Right lung (tissue), 5 donors: ENCODE data around the gene PRKG1. TPM values are rescaled to one million over a fixed set of nuclear protein-coding genes. Genes with fewer than 3 reads are reported as not detected.
A peak's percentile ranks its signal among the peaks of the same experiment; 100 is the strongest.

Experiments
- DNase-seq, 2 donors: peaks; one replicate each; pipeline ENCODE4 v3.0.0-alpha.2; 2013
- polyA plus RNA-seq, 5 donors: library from polyadenylated mRNA; unstranded; fragments of 120-200 nt; gene quantifications; one replicate each; pipeline versions ENCODE4 v1.2.1 to v1.2.3, GENCODE V29; 2013; ENCODE audit warnings: inconsistent platforms in 1 of 5, low replicate concordance in 1 of 5; ENCODE audit not compliant: insufficient read length in 5 of 5, insufficient read depth in 1 of 5

PRKG1 gene
- polyA plus RNA-seq, 5 donors, result 12.4 to 21.3 (median 15.8) TPM

GRCh38 chr10:51075873-51076229 is 1.6 kb downstream of the PRKG1 start:
- DNase-seq, result no peak

GRCh38 chr10:51076299-51076841 is 2.1 kb downstream of the PRKG1 start:
- DNase-seq, result no peak

DNA sequence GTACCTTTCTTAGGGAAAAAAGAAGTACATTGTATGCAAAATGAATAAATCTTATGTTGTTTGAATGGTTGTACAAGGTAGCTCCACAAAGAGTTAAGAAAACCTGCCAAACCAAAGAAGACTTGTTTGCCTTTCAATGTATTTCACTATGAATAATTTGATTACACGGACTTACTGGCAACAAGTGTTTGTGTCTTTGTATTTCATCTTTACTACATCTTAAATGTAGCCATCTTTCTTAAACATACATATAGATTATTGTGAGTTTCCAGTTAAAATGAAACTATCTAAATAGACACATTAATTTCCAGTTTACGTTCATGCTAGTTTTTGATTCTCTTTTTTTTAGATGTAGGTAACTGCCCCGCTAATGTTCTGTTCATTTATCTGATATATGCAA is 2.8 kb downstream of the PRKG1 start:
- no peak for DNase-seq

GRCh38 chr10:51077507-51077906 is 3.2 kb downstream of the PRKG1 start:
- no peak for DNase-seq

GRCh38 chr10:51079331-51079730 is 5.0 kb downstream of the PRKG1 start:
- no peak for DNase-seq

GRCh38 chr10:51079766-51080165 is 5.5 kb downstream of the PRKG1 start:
- no peak for DNase-seq

DNA sequence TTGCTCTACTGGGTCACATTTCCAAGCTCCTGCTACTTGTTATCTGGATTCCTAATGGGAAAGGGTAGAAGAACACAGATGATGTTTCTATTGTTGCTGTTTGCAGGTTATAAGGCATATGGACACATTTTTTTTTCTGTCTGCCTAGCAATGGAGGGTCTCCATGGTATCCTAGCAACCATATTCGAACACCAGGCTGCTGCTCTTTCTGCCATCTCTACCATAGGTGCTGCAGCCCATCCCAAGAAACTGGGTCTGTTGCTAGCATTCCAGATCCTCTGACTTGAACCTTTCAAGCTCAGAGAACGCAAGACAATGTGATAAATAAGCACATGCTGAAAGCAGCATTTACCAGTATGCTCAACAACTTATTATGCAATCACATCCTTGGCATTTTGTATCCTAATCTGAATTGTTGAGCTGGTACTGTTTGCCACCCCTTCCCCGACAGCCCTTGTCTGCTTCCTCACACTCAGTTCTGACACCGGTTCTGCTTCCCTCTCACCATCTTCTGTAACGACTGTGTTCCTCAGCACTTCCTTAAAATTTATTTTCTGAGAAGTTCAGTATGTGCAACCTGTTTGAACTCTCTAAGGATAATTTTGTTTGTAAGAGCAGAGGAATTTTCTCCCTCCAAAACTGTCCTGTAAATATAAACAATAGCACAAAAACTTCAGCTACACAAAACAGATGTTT is 6.2 kb downstream of the PRKG1 start:
- no peak for DNase-seq

DNA sequence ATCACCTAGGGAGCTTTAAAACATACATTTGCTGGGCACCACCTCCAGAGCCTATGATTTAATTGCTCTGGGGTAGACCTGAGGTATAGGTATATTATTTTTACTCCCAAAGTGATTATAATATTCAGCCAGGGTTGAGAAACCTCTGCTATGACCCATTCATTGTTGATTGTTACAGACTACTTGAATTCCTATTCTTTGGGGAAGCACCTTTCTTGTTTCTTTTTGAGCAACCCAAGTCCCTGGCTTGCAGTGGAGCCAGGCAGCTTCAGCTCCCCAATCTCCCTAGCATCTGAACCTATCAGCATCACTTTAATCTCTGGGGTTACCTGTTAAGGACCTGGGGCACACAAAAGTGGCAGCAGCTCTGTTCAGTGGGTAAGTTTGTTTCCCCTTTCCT is 8.6 kb downstream of the PRKG1 start:
- DNase-seq, result no peak

DNA sequence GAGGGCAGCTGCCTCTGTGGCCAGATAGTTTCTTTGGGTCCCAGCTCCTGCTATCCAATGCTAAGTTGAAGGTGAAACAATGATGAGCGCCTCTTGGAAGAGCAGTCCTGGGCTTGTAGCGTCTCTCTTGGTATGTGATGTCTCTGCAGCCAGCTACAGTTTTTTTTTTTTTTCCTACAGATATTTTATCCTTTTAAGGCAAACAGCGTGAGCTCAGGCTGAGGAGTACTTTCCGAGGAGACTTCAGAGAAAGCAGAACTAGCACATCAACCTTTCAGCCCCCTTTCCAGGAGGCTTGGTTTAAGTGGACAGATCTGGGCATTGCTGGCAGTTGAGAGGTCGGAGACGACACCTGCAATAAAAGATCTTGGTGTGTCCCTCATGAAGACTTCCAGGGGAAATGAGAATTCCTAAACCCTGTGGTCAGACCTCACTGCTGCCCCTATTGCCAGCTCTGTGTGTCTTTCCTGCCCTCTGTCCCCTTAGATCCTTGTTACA is 9.1 kb downstream of the PRKG1 start:
- no peak for DNase-seq

DNA sequence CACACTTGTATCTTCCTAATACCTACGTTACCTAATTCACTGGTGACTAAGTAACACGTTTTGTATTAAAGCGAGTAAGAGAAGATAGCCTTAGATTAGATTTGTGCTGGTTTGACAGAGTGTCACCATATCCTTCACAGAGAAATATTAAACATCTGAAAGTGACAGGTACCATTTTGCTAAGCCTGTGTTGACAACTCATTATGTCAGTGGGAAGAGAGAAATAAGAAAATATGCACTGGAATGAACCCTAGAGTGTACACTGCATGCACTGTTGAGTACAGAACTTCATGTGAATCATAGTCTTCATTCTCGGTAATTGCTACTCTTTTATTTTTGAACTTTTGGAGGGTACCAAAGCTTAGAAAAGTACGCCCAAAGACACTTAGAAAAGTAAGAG is 10.9 kb downstream of the PRKG1 start:
- DNase-seq, result no peak

DNA sequence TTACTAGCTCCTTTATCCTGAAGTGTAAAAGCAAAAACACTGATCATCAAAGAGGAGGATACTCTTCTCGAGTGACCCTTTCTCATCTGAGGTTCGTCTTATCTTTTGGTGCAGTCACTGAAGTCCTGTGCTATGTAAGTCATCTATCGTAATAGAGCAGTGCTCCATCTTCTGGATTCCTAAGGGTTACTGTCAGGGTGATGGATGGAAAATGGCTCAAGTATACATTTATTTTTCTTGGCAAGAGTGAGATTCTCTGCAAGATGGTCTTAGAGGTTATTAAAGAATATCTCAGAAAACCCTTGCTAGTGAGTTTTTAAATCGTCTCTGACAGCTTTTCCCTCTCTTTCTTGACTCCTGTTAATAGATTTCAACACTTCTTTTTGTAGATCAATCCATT is 12.4 kb downstream of the PRKG1 start:
- no peak for DNase-seq

DNA sequence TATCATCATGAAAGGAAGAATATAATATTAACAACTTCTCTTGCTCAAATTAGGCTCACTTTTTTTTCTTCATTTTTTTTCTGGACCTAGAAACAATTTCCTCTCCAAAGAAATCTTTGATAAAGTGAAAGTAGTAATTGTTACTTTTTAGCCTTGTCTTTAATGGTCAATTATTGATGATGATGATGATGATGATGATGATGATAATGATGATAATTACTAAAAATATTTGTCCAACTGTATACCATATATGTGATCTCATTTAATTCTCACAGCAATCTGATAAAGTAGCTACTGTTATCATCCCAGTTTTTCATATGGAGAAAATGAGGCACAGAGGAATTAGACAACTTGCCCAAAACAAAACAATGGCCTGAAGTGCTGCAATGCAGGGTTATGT is 12.8 kb downstream of the PRKG1 start:
- no peak for DNase-seq

GRCh38 chr10:51090190-51090589 is 15.9 kb downstream of the PRKG1 start:
- DNase-seq, result no peak

DNA sequence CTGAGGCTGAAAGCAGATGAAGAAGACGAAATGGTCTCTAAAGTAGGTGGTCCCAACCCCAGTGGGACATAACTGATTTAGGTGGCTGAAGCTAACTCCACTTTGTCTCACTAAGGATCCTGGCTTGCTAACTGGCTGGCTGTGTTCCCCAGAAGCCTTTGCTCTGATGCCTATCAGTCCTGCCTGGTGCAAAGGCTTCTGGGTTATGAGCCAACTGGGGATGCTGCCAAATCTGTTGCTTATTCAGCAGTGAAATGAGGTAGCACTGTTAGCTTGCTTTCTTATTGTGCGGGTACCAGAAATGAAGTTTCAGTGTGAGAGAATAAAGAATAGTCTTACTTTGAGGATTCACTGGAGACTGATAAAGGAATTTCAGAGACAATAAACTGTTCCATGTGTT is 18.1 kb downstream of the PRKG1 start:
- DNase-seq, result peak in 1 of 2 donors; percentile 31

GRCh38 chr10:51095444-51095843 is 21.2 kb downstream of the PRKG1 start:
- DNase-seq, result no peak

DNA sequence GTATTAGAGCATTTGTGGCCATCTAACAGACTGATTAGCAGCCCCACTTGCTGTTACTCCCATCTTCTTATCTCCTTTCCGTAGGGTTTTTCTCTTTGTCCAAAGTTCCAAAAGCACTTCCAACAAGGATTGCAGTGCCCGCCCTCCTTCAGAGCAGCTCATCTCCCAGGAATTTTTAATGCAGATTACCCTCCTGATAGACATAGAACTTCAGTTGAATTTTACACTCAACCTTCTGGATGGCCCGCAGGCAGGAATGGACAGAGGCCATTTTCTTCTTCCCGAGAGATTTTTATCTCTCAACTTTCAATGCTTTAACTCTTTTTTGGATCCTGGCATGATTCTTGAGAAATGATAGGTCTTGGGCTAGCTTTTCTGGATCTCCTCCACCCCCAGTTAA is 23.3 kb downstream of the PRKG1 start:
- no peak for DNase-seq

GRCh38 chr10:51100221-51100620 is 25.9 kb downstream of the PRKG1 start:
- no peak for DNase-seq

- DNase-seq, result no peak
Measured at GRCh38 chr10:51103554-51104217, 29.4 kb downstream of the PRKG1 start.

DNA sequence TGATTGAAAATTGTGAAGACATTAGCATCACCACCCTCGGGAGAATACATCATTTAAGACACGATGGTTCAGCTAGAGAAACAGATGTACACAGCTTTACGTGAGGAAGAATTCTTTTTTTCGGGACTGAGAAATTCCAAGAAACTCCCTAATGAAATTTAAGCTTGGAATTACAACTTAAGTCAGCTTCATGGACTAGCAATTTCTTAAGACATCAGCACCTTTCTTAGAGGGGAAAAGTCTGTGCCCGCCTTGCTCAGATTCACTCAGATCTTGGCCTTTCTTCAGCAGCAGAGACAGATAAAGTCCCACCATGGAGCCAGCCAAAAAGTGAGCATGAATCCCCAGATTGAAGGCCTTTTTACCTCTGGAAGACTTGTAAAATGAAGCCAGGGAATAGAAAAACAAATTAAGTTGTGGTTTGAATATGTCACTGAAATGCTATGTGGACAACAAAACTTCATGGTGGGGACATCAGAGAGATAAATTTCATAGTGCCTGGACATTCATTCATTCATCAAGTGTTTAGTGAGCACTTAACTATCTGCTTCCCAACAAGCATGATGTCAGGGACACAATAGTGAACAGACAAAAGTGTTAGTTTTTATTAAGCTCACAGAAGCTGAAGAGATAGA is 32.1 kb downstream of the PRKG1 start:
- no peak for DNase-seq

DNA sequence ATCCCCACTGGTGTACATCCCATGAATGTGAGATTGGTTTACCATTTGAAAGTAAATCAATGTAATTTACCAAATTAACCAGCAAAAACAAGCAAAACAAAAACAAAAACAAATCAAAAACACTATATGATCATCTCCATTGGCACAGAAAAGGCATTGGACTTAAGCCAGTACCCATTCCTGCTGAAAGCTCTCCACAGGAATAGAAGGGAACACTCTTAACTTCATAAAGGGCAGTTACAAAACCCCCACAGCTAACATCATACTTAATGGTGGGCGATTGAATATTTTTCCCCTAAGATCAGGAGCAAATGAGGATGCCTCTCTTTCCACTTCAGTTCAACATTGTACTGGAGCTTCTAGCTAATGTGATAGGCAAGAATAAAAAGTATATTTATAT is 34.1 kb downstream of the PRKG1 start:
- no peak for DNase-seq

DNA sequence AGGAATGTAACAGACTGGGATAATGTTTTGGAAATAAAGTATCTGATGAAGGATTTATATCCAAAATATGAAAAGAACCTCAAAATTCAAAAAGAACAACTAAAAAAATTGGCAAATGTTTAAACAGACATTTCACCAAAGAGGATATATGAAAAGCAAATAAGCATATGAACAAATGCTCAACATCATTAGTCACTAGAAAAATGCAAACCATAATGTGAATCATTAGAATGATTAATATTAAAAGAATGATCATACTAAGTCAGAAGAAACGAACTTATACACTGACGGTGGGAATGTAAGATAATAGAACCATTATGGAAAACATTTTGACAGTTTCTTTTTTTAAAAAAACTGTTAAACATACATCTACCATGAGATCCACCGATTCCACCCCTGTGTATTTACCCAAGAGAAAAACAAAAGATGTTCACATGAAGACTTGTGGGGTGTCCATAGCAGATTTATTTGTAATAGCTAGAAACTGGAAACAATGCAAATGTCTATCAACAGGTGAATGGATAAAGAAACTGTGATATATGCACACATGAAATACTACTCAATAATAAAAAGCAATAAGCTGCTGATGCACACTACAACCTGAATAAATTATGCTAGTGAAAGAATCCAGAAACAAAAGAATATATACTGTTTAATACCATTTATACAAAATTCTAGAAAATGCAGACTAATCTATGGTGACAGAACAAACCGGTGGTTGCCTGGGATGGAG is 35.7 kb downstream of the PRKG1 start:
- no peak for DNase-seq

DNA sequence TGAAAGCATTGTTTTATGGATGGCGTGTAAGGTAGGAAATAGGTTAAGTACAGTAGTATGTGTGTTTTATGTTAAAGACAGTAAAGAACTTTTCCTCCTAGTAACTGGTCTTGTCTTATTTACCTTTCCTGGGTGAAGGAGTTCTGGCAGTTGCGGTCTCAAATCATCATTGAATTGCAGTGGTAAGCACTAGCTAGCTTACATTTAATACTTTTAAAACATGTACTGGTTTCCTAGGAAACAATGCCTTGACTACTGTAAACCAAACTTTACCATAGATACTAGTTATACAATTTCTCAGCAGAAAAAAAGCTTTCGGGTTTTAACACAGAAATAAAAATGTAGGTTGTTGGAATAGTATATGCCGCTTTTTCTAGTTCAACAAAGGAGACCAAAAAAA is 37.7 kb downstream of the PRKG1 start:
- DNase-seq, result no peak
